C4-2B (cell line): ENCODE results near the gene GDA.

Source experiments
- CTCF ChIP-seq: fragments of 450-650 bp; conservative IDR thresholded peaks from 2 replicates; pipeline ENCODE4 v1.5.1; 2017; ENCODE audit warnings: mild to moderate bottlenecking
- ZFX ChIP-seq: fragments of 450-650 bp; IDR thresholded peaks from 2 replicates; pipeline ENCODE4 v1.6.1; 2017

- TF ChIP-seq CTCF (no peak), ZFX (no peak)
Observed at GRCh38 chr9:72300873-72301272, 151.6 kb downstream of the GDA start.
